Peyer's patch (tissue), 4 donors: ENCODE measurements around the gene H2AZ2. TPM values are rescaled to one million over a fixed set of nuclear protein-coding genes. Genes with fewer than 3 reads are reported as not detected.
"Not testable (repeated sequence)": the region's sequence is repeated elsewhere in the genome, so short reads cannot be mapped to it uniquely, and the experiment has no call there.

ENCODE experiments used
- DNase-seq, 3 donors: peaks; one replicate each; pipeline ENCODE4 v3.0.0-alpha.2; 2017 to 2019
- H3K27ac ChIP-seq, 4 donors: fragments of 200-600 bp; sonication (generic); one replicate each; pipeline ENCODE4 v1.5.1; 2016 to 2019
- H3K27me3 ChIP-seq, 2 donors: fragments of 200-600 bp; sonication (generic); one replicate each; pipeline ENCODE4 v1.5.1; 2019
- H3K36me3 ChIP-seq, 3 donors: fragments of 200-600 bp; sonication (generic); one replicate each; pipeline ENCODE4 v1.5.1; 2016 to 2019
- H3K4me1 ChIP-seq, 4 donors: fragments of 200-600 bp; sonication (generic); one replicate each; pipeline ENCODE4 v1.5.1; 2016 to 2019
- H3K4me3 ChIP-seq, 4 donors: fragments of 200-600 bp; sonication (generic); 1 replicate in 3 of 4; 2 replicates in 1 of 4; pipeline ENCODE4 v1.5.1; 2016 to 2019; ENCODE audit warnings: mild to moderate bottlenecking in 1 of 4
- H3K9me3 ChIP-seq, 4 donors: fragments of 200-600 bp; sonication (generic); one replicate each; pipeline ENCODE4 v1.5.1; 2016 to 2019; ENCODE audit warnings: mild to moderate bottlenecking in 1 of 4
- POLR2A ChIP-seq, 2 donors: fragments of 450-650 bp; IDR thresholded peaks; one replicate each; pipeline ENCODE4 v1.5.1; 2017; ENCODE audit warnings: antibody characterized with exemption in 2 of 2, mild to moderate bottlenecking in 2 of 2, moderate library complexity in 2 of 2
- total RNA-seq, 4 donors: library from RNA; depleted of rRNA; stranded (reverse); fragments of >200 nt; gene quantifications; one replicate each; pipeline ENCODE4 v1.1.0, GENCODE V29; 2016
- TF ChIP-seq, protein P1 (sequence below), 6 experiments: fragments of 450-650 bp in 4 of 6; fragments of 200-600 bp in 2 of 6; sonication (generic) in 1 of 6; IDR thresholded peaks; one replicate each; pipeline ENCODE4 v1.5.1; 2017 to 2019; ENCODE audit warnings: antibody characterized with exemption in 6 of 6, mild to moderate bottlenecking in 3 of 6, moderate library complexity in 1 of 6

H2AZ2 gene
- total RNA-seq, 4 donors from 2014 or later = 67.7 to 83.2 (median 74.3) TPM

DNA sequence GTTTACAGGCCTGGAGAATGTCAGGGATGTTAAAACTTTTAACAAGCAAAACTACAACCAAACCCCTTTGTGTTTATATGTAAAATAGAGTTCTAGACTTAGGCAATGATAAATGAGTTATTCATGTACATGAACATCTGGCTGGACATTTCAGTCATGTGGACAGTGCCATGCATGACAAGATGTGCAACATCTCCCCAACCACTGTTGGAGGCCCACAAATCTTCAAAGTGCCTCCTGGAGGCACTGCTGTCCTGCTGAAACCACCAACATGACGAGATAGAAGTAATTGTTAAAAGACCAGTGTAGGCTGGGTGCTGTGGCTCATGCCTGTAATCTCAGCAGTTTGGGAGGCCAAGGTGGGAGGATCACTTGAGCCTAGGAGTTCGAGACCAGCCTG is 33.0 kb downstream of the H2AZ2 start:
- H3K4me3 ChIP-seq = no peak overlapping the region
- H3K9me3 ChIP-seq = no peaks in the 10 kb centered on the region
- H3K4me1 ChIP-seq = no peaks in the 10 kb centered on the region
- DNase-seq = no peak
- H3K27ac ChIP-seq = no peak overlapping the region
- TF ChIP-seq POLR2A (IDR thresholded peaks at IDR 0.05) = no peak
- TF ChIP-seq, protein P1, sequence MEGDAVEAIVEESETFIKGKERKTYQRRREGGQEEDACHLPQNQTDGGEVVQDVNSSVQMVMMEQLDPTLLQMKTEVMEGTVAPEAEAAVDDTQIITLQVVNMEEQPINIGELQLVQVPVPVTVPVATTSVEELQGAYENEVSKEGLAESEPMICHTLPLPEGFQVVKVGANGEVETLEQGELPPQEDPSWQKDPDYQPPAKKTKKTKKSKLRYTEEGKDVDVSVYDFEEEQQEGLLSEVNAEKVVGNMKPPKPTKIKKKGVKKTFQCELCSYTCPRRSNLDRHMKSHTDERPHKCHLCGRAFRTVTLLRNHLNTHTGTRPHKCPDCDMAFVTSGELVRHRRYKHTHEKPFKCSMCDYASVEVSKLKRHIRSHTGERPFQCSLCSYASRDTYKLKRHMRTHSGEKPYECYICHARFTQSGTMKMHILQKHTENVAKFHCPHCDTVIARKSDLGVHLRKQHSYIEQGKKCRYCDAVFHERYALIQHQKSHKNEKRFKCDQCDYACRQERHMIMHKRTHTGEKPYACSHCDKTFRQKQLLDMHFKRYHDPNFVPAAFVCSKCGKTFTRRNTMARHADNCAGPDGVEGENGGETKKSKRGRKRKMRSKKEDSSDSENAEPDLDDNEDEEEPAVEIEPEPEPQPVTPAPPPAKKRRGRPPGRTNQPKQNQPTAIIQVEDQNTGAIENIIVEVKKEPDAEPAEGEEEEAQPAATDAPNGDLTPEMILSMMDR (IDR thresholded peaks at IDR 0.05) = no peak
- no peaks in the 10 kb centered on the region for H3K36me3 ChIP-seq
- H3K27me3 ChIP-seq = no peaks in the 10 kb centered on the region

DNA sequence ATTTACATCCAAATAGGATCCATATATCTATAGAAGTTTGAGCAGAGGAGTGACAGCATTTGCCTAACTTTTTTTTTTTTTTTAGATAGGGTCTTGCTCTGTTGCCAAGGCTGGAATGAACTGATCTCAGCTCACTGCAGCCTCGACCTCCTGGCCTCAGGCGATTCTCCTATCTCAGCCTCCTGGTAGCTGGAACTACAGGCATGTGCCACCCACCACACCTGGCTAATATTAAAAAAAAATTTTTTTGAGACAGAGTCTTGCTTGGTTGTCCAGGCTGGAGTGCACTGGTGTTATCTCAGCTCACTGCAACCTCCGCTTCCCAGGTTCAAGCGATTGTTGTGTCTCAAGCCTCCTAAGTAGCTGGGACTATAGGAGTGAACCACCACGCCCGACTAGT is 36.3 kb downstream of the H2AZ2 start:
- TF ChIP-seq POLR2A (IDR thresholded peaks at IDR 0.05) = no peak
- TF ChIP-seq, protein P1 (IDR thresholded peaks at IDR 0.05) = no peak
- DNase-seq = no peak
- no peak overlapping the region for H3K4me3 ChIP-seq
- H3K27me3 ChIP-seq = no peaks in the 10 kb centered on the region
- no peaks in the 10 kb centered on the region for H3K36me3 ChIP-seq
- H3K27ac ChIP-seq = no peak overlapping the region
- H3K9me3 ChIP-seq = no peaks in the 10 kb centered on the region
- H3K4me1 ChIP-seq = no peaks in the 10 kb centered on the region

DNA sequence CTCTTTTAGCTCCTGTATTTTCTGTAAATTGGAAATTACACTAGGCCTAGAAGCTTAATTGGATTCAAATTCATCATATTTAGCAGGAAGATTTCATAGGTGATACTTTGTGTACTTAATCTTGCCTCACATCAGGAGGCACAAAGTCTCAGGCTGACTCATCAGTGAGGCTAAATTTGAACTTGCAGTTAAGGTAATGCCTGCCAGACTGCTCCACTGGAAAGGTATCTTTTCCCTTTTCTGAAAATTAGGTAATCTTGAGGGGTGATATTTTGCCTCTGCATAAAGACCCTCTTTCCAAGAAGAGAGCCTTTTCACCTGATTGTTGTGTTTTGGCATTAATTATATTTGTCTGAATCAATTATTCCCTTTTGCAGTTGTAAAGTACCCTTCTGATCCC is 36.8 kb downstream of the H2AZ2 start:
- DNase-seq = peak in 1 of 3 donors; percentile 58
- Histone ChIP-seq H3K27ac (no peak overlapping the region), H3K27me3 (no peaks in the 10 kb centered on the region), H3K9me3 (no peaks in the 10 kb centered on the region), H3K4me1 (no peaks in the 10 kb centered on the region), H3K4me3 (no peak overlapping the region), H3K36me3 (no peaks in the 10 kb centered on the region)
- TF ChIP-seq, protein P1 (IDR thresholded peaks at IDR 0.05) = no peak
- no peak for TF ChIP-seq POLR2A (IDR thresholded peaks at IDR 0.05)

DNA sequence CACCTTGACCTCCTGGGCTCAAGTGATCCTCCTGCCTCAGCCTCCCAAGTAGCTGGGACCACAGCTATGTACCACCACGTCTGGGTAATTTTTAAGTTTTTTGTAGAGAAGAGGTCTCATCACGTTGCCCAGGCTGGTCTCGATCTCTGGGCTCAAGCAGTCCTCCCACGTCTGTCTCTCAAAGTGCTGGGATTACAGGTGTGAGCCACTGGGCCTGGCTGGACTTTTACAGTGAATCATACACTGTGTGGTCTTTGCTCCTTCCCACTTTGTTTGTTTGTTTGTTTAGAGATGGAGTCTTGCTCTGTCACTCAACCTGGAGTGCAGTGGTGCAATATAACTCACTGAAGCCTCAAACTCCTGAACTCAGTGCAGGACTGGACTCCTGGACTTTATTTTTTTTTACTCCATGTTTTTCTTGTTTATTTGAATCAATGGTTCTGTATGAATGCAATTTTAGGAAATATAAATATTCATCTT is 38.9 kb downstream of the H2AZ2 start:
- DNase-seq = no peak
- TF ChIP-seq, protein P1 (IDR thresholded peaks at IDR 0.05) = no peak
- no peak for TF ChIP-seq POLR2A (IDR thresholded peaks at IDR 0.05)
- no peaks in the 10 kb centered on the region for H3K4me1 ChIP-seq
- no peaks in the 10 kb centered on the region for H3K9me3 ChIP-seq
- H3K36me3 ChIP-seq = peaks cover 0 to 14% (median 0%) of the 10 kb centered on the region in 3 donors
- no peak overlapping the region for H3K27ac ChIP-seq
- no peak overlapping the region for H3K4me3 ChIP-seq
- H3K27me3 ChIP-seq = no peaks in the 10 kb centered on the region

DNA sequence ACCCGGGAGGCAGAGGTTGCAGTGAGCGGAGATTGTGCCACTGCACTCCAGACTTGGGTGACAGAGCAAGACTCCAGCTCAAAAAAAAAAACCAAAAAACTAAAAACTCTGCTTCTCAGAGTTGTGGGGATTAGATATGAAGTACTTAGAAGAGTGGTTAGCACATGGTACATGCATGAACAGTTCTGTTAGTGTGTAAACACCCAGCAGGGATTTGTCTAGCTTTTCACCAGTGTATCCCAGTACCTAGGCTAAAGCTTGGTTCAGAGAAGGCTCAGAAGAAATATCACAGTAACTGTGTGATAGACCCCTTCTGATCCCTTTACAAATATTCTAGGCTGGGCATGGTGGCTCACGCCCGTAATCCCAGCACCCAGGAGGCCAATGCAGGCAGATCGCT is 41.9 kb downstream of the H2AZ2 start:
- DNase-seq = no peak
- Histone ChIP-seq H3K27ac (no peak overlapping the region), H3K9me3 (no peaks in the 10 kb centered on the region), H3K36me3 (peaks cover 0 to 44% (median 0%) of the 10 kb centered on the region in 3 donors), H3K27me3 (no peaks in the 10 kb centered on the region), H3K4me1 (no peaks in the 10 kb centered on the region), H3K4me3 (no peak overlapping the region)
- TF ChIP-seq POLR2A (IDR thresholded peaks at IDR 0.05) = no peak
- TF ChIP-seq, protein P1 (IDR thresholded peaks at IDR 0.05) = no peak

DNA sequence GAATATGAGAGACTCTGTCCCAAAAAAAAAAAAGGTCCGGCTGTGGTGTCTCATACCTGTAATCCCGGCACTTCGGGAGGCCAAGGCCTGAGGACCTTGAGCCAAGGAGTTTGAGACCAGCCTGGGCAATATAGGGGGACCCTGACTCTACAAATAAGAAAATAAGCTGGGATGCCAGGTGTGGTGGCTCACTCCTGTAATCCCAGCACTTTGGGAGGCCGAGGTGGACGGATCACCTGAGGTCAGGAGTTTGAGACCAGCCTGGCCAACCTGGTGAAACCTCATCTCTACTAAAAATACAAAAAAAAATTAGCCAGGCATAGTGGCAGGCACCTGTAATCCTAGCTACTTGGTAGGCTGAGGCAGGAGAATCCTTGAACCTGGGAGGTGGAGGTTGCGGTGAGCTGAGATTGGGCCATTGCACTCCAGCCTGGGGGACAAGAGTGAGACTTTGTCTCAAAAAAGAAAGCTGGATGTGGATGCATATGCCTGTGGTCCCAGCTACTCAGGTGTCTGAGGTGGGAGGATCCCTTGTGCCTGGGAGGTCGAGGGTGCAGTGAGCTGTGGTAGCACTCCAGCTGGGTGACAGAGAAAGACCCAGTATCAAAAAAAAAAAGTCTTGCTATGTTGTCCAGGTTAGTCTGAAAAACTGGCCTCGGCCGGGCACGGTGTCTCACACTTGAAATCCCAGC is 43.9 kb downstream of the H2AZ2 start:
- DNase-seq, H3K4me1 ChIP-seq, H3K27ac ChIP-seq, H3K4me3 ChIP-seq, H3K27me3 ChIP-seq, H3K9me3 ChIP-seq: not testable (repeated sequence)
- H3K36me3 ChIP-seq = peaks cover 0 to 63% (median 0%) of the 10 kb centered on the region in 3 donors
